Endothelial cell of umbilical vein (primary cell): ENCODE measurements around the gene MRPL16. TPM values are rescaled to one million over a fixed set of nuclear protein-coding genes. Genes with fewer than 3 reads are reported as not detected.

Experiments
- BruUV-seq: library from RNA; stranded (reverse); fragments of 400-500 nt; replicated peaks from 2 replicates; lab custom pipeline; 2021; lab: Mats Ljungman, UMichigan
- CTCF ChIA-PET: fragments of 300-600, 350-600 bp; sonication (Branson Sonifier 250); formaldehyde crosslinking; loops from one replicate; lab custom pipeline; 2021; ENCODE audit warnings: antibody characterized with exemption, inconsistent platforms; lab: Charles Lee
- POLR2A ChIA-PET: fragments of 300-600, 350-600 bp; sonication (Branson Sonifier 250); formaldehyde crosslinking; loops from one replicate; lab custom pipeline; 2021; ENCODE audit warnings: antibody characterized with exemption, inconsistent platforms; lab: Charles Lee
- DNase-seq: peaks from one replicate; pipeline ENCODE4 v3.0.0-alpha.2; 2011; ENCODE audit warnings: low read depth, low spot score
- FAIRE-seq: peaks from 2 replicates; lab custom pipeline; 2011; peaks lifted over from hg19 to GRCh38; lab: Jason Lieb, UNC
- H2AFZ ChIP-seq: 2 replicates; pipeline ENCODE4 v1.6.0; 2012; ENCODE audit warnings: low read depth, low read length, control low read depth, inconsistent platforms
- H3K27ac ChIP-seq: 2 replicates; pipeline ENCODE4 v1.5.1; 2011; ENCODE audit warnings: low read depth, mild to moderate bottlenecking, control low read depth, low read length, moderate library complexity; ENCODE audit not compliant: insufficient read depth
- H3K27me3 ChIP-seq, 2 experiments: 2 replicates each; pipeline versions ENCODE4 v1.6.0 to v1.6.1; 2011; ENCODE audit warnings: low read length in 2 of 2, mixed read lengths in 1 of 2; ENCODE audit not compliant: control insufficient read depth in 2 of 2, insufficient read depth in 2 of 2
- H3K36me3 ChIP-seq, 2 experiments: 2 replicates in 1 of 2; 3 replicates in 1 of 2; pipeline ENCODE4 v1.5.1; 2011; ENCODE audit warnings: low read length in 2 of 2, mild to moderate bottlenecking in 1 of 2, moderate library complexity in 1 of 2; ENCODE audit not compliant: control insufficient read depth in 2 of 2, insufficient read depth in 2 of 2; ENCODE audit errors: extremely low read depth in 1 of 2
- H3K4me1 ChIP-seq: 3 replicates; pipeline ENCODE4 v1.5.1; 2011; ENCODE audit warnings: mild to moderate bottlenecking, low read length; ENCODE audit not compliant: control insufficient read depth, insufficient read depth; ENCODE audit errors: extremely low read depth
- H3K4me2 ChIP-seq: 2 replicates; pipeline ENCODE4 v1.6.1; 2011; ENCODE audit warnings: low read length, control low read depth, mixed read lengths; ENCODE audit not compliant: insufficient read depth
- H3K4me3 ChIP-seq, 3 experiments: fragments of 200-600 bp in 1 of 3; sonication (generic), shearing (Covaris generic) in 1 of 3; replicated peaks in 1 of 3; 2 replicates each; pipeline ENCODE4 v1.5.1; 2011 to 2016; ENCODE audit warnings: control low read depth in 3 of 3, low read length in 3 of 3, mild to moderate bottlenecking in 2 of 3, inconsistent platforms in 1 of 3, low read depth in 1 of 3, moderate library complexity in 1 of 3; ENCODE audit not compliant: insufficient read depth in 1 of 3
- H3K79me2 ChIP-seq: 2 replicates; pipeline ENCODE4 v1.6.0; 2012; ENCODE audit warnings: low read length, inconsistent platforms; ENCODE audit not compliant: control insufficient read depth, insufficient read depth
- H3K9ac ChIP-seq: replicated peaks from 2 replicates; pipeline ENCODE3; 2011; ENCODE audit warnings: low read length, control low read depth; ENCODE audit not compliant: insufficient read depth; ENCODE audit errors: extremely low read depth
- H3K9me1 ChIP-seq: replicated peaks from 3 replicates; pipeline ENCODE4 v1.6.0; 2011; ENCODE audit warnings: mild to moderate bottlenecking, low read length; ENCODE audit not compliant: control insufficient read depth, insufficient read depth; ENCODE audit errors: extremely low read depth
- H3K9me3 ChIP-seq: replicated peaks from 2 replicates; pipeline ENCODE4 v1.5.1; 2012; ENCODE audit warnings: low read length, inconsistent platforms; ENCODE audit not compliant: control insufficient read depth, insufficient read depth
- H4K20me1 ChIP-seq: replicated peaks from 2 replicates; pipeline ENCODE3; 2011; ENCODE audit warnings: mild to moderate bottlenecking, low read length; ENCODE audit not compliant: control insufficient read depth, insufficient read depth; ENCODE audit errors: extremely low read depth
- CTCF ChIP-seq, 2 donors: IDR thresholded peaks; 1 replicate in 1 of 2; 2 replicates in 1 of 2; pipeline ENCODE4 v1.5.1; 2011; ENCODE audit warnings: low read length in 2 of 2, mild to moderate bottlenecking in 2 of 2, moderate library complexity in 2 of 2, control low read depth in 1 of 2, inconsistent platforms in 1 of 2, low read depth in 1 of 2; ENCODE audit not compliant: insufficient read depth in 1 of 2; ENCODE audit errors: extremely low read depth in 1 of 2
- EZH2 ChIP-seq: IDR thresholded peaks from 2 replicates; pipeline ENCODE4 v1.6.1; 2012; ENCODE audit warnings: borderline replicate concordance, low read depth, mild to moderate bottlenecking, moderate library complexity, low read length, inconsistent platforms; ENCODE audit not compliant: severe bottlenecking
- FOS ChIP-seq: IDR thresholded peaks from 2 replicates; pipeline ENCODE4 v1.6.1; 2011; ENCODE audit warnings: mild to moderate bottlenecking, low read length, moderate library complexity, borderline replicate concordance; ENCODE audit not compliant: insufficient read depth
- GATA2 ChIP-seq: IDR thresholded peaks from 2 replicates; pipeline ENCODE4 v1.7.0; 2011; ENCODE audit warnings: low read depth, mild to moderate bottlenecking, moderate library complexity, mixed read lengths, low read length; ENCODE audit not compliant: insufficient read length, insufficient read depth
- JUN ChIP-seq: IDR thresholded peaks from 2 replicates; pipeline ENCODE4 v1.6.1; 2011; ENCODE audit warnings: borderline replicate concordance, low read depth; ENCODE audit not compliant: insufficient read length, insufficient read depth
- MAX ChIP-seq: IDR thresholded peaks from 2 replicates; pipeline ENCODE4 v1.6.1; 2011; ENCODE audit not compliant: insufficient read depth, insufficient read length
- MYC ChIP-seq: IDR thresholded peaks from one replicate; pipeline ENCODE4 v1.6.1; 2011; ENCODE audit warnings: mild to moderate bottlenecking, low read depth, low read length
- POLR2A ChIP-seq: IDR thresholded peaks from 2 replicates; pipeline ENCODE4 v1.6.1; 2012; ENCODE audit warnings: low read depth, mild to moderate bottlenecking, control low read depth, low read length
- POLR2AphosphoS5 ChIP-seq: IDR thresholded peaks from 2 replicates; pipeline ENCODE4 v1.6.1; 2012; ENCODE audit warnings: low read depth, mild to moderate bottlenecking, control low read depth, low read length, moderate library complexity; ENCODE audit not compliant: insufficient read depth
- dilution Hi-C: fragments of 300-500 bp; cut with MboI; formaldehyde crosslinking; loops from one replicate; pipeline ENCODE4 v1.15.0; 2019; ENCODE audit warnings: low sequenced_read_pairs; ENCODE audit not compliant: extremely low pct_ligation_motif_present
- intact Hi-C: fragments of 100-400 bp; cut with micrococcal nuclease; formaldehyde crosslinking; loops from one replicate; pipeline ENCODE4 v1.10.0; 2022
- polyA plus RNA-seq, 4 experiments: library from polyadenylated mRNA; depleted of rRNA in 3 of 4; stranded (reverse) in 3 of 4; unstranded in 1 of 4; fragments of >200 nt; gene quantifications; 2 replicates each; pipeline versions ENCODE4 v1.2.1 to v1.2.3, GENCODE V29; 2011 to 2012; ENCODE audit warnings: missing spikeins in 1 of 4
- total RNA-seq: library from RNA; stranded (reverse); gene quantifications from 2 replicates; pipeline ENCODE4 v1.2.3, GENCODE V29; 2021

Gene MRPL16
- total and polyA plus RNA-seq, 2 donors (not counting 3 experiments of a cell fraction or from before 2014, with no cell fraction given) = 63.9 to 84.0 TPM

DNA sequence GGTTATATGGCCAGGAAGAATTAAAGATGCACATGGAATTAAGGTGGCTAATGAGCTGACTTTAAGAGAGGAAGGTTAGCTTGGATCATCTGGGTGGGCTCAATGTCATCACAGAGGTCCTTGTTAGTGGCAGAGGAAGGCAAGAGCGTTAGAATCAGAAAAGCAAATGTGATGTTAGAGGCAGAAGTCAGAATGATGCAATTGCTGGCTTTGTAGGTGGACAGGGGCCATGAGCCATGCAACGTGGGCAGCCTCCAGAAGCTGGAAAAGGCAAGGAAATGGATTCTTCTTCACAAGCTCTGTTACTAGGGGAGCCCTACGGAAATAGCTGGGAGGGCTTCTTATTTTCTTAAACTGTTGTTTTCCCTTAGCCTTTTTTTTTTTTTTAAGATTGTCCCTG lies 37.0 kb upstream of the MRPL16 start:
- ChIA-PET CTCF (interaction anchor here (0.8 kb wide), 1 partner anchor 12 kb away, joined by 4 read pairs; no protein-coding TSS in a partner anchor), POLR2A (no interaction called here)
- H3K79me2 ChIP-seq = no peaks in the 10 kb centered on the region
- H3K9ac ChIP-seq = no peak overlapping the region
- intact Hi-C loops (no loop called here), dilution Hi-C loops (no loop called here)
- FAIRE-seq (no peak), DNase-seq (no peak)
- no peaks in the 10 kb centered on the region for H3K36me3 ChIP-seq
- no peak overlapping the region for H3K4me3 ChIP-seq
- no peaks in the 10 kb centered on the region for H3K4me1 ChIP-seq
- no peaks in the 10 kb centered on the region for H3K27me3 ChIP-seq
- TF ChIP-seq MAX = no peak
- TF ChIP-seq POLR2AphosphoS5 = no peak
- no peak for TF ChIP-seq JUN
- no peak for TF ChIP-seq MYC
- no peak for TF ChIP-seq POLR2A
- no peak for TF ChIP-seq CTCF (IDR thresholded peaks at IDR 0.05; ENCODE audit: extremely low read depth in 1 of 2, insufficient read depth in 1 of 2, low read depth in 1 of 2, low read length in 2 of 2)
- no peak for TF ChIP-seq FOS
- TF ChIP-seq GATA2 = no peak
- TF ChIP-seq EZH2 = no peak
- no peak overlapping the region for H2AFZ ChIP-seq
- BruUV-seq = no TSS peak
- H3K9me3 ChIP-seq = no peaks in the 10 kb centered on the region
- no peak overlapping the region for H3K27ac ChIP-seq
- H3K4me2 ChIP-seq = no peak overlapping the region
- no peaks in the 10 kb centered on the region for H3K9me1 ChIP-seq
- no peaks in the 10 kb centered on the region for H4K20me1 ChIP-seq
